Astrocyte (in vitro differentiated cells and primary cell): ENCODE measurements around the gene RPUSD1. TPM values are rescaled to one million over a fixed set of nuclear protein-coding genes. Genes with fewer than 3 reads are reported as not detected.

Experiments used
- DNase-seq: peaks from one replicate; pipeline ENCODE4 v3.0.0-alpha.2; 2010; ENCODE audit warnings: low read depth
- FAIRE-seq: peaks from 2 replicates; lab custom pipeline; 2011; peaks lifted over from hg19 to GRCh38; lab: Jason Lieb, UNC
- H2AFZ ChIP-seq: 2 replicates; pipeline ENCODE4 v1.6.0; 2012; ENCODE audit warnings: low read depth, low read length, inconsistent platforms
- H3K27ac ChIP-seq: 2 replicates; pipeline ENCODE4 v1.5.1; 2011; ENCODE audit warnings: low read depth, low read length, inconsistent platforms
- H3K27me3 ChIP-seq: 2 replicates; pipeline ENCODE4 v1.6.0; 2011; ENCODE audit warnings: low read length, inconsistent platforms; ENCODE audit not compliant: insufficient read depth
- H3K36me3 ChIP-seq: 2 replicates; pipeline ENCODE4 v1.5.1; 2011; ENCODE audit warnings: low read length, inconsistent platforms; ENCODE audit not compliant: insufficient read depth
- H3K4me1 ChIP-seq: 2 replicates; pipeline ENCODE4 v1.5.1; 2011; ENCODE audit warnings: low read length, inconsistent platforms; ENCODE audit not compliant: insufficient read depth
- H3K4me2 ChIP-seq: 2 replicates; pipeline ENCODE4 v1.6.0; 2012; ENCODE audit warnings: low read length, inconsistent platforms
- H3K4me3 ChIP-seq: 2 replicates; pipeline ENCODE4 v1.5.1; 2011; ENCODE audit warnings: low read depth, mild to moderate bottlenecking, low read length, inconsistent platforms; ENCODE audit not compliant: insufficient read depth
- H3K79me2 ChIP-seq: 2 replicates; pipeline ENCODE4 v1.6.0; 2012; ENCODE audit warnings: mild to moderate bottlenecking, low read length, inconsistent platforms; ENCODE audit not compliant: insufficient read depth
- H3K9ac ChIP-seq: 2 replicates; pipeline ENCODE4 v1.6.0; 2012; ENCODE audit warnings: mild to moderate bottlenecking, low read length, inconsistent platforms
- H3K9me3 ChIP-seq: 2 replicates; pipeline ENCODE4 v1.5.1; 2012; ENCODE audit warnings: low read depth, mild to moderate bottlenecking, low read length, inconsistent platforms; ENCODE audit not compliant: insufficient read depth
- H4K20me1 ChIP-seq: 2 replicates; pipeline ENCODE4 v1.6.0; 2012; ENCODE audit warnings: low read length, inconsistent platforms; ENCODE audit not compliant: insufficient read depth
- H3K27ac Mint-ChIP-seq: one replicate; pipeline ENCODE4 v1.8.0; 2021; ENCODE audit warnings: mild to moderate bottlenecking, mixed read lengths; ENCODE audit not compliant: unreplicated experiment
- H3K27me3 Mint-ChIP-seq: one replicate; pipeline ENCODE4 v1.8.0; 2021; ENCODE audit warnings: low read depth, mixed read lengths; ENCODE audit not compliant: unreplicated experiment
- H3K36me3 Mint-ChIP-seq: one replicate; pipeline ENCODE4 v1.8.0; 2021; ENCODE audit warnings: low read depth, mixed read lengths; ENCODE audit not compliant: unreplicated experiment
- H3K4me1 Mint-ChIP-seq: one replicate; pipeline ENCODE4 v1.8.0; 2021; ENCODE audit warnings: low read depth, mixed read lengths; ENCODE audit not compliant: unreplicated experiment
- H3K4me3 Mint-ChIP-seq: one replicate; pipeline ENCODE4 v1.8.0; 2021; ENCODE audit warnings: mild to moderate bottlenecking, moderate library complexity, mixed read lengths; ENCODE audit not compliant: unreplicated experiment
- H3K9me3 Mint-ChIP-seq: one replicate; pipeline ENCODE4 v1.8.0; 2021; ENCODE audit warnings: mild to moderate bottlenecking, mixed read lengths; ENCODE audit not compliant: unreplicated experiment
- EZH2 ChIP-seq: IDR thresholded peaks from 2 replicates; pipeline ENCODE4 v1.6.1; 2012; ENCODE audit warnings: mild to moderate bottlenecking, low read length, inconsistent platforms; ENCODE audit not compliant: insufficient read depth
- total RNA-seq: library from RNA; stranded (reverse); gene quantifications from 2 replicates; pipeline ENCODE4 v1.2.1, GENCODE V29; 2021
- TF ChIP-seq, protein P1 (sequence below): IDR thresholded peaks from 2 replicates; pipeline ENCODE4 v1.5.1; 2011; ENCODE audit warnings: low read depth, mild to moderate bottlenecking, inconsistent platforms, low read length, moderate library complexity; ENCODE audit not compliant: insufficient read depth

Gene RPUSD1
- total RNA-seq, 1 donor from 2014 or later, result 28.8 TPM

DNA sequence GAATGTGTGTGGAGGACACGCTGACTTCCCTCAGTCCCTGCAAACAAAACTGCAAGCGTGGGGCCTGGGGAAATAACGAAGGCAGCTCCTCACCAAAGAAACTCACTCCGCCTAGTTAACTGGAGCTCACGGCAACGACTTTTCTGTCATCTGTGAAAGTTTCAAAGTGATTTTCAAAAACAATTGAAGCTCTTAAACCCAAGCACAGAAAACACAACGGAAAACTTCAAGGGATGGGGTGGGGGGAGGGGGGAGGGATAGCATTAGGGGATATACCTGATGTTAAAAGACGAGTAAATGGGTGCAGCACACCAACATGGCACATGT lies 15.5 kb upstream of the RPUSD1 start:
- H3K27ac ChIP-seq, result no peak overlapping the region
- Mint-ChIP-seq H3K4me1 (peaks cover 4% of the 10 kb centered on the region), H3K4me3 (no peak overlapping the region), H3K36me3 (peaks cover 2% of the 10 kb centered on the region), H3K9me3 (peaks cover 4% of the 10 kb centered on the region), H3K27ac (no peak overlapping the region), H3K27me3 (no peaks in the 10 kb centered on the region)
- no peak overlapping the region for H2AFZ ChIP-seq
- H3K27me3 ChIP-seq, result peaks cover 19% of the 10 kb centered on the region
- H3K4me2 ChIP-seq, result no peak overlapping the region
- H4K20me1 ChIP-seq, result peaks cover 6% of the 10 kb centered on the region
- DNase-seq (no peak), FAIRE-seq (no peak)
- H3K4me1 ChIP-seq, result peaks cover 4% of the 10 kb centered on the region
- TF ChIP-seq, protein P1, sequence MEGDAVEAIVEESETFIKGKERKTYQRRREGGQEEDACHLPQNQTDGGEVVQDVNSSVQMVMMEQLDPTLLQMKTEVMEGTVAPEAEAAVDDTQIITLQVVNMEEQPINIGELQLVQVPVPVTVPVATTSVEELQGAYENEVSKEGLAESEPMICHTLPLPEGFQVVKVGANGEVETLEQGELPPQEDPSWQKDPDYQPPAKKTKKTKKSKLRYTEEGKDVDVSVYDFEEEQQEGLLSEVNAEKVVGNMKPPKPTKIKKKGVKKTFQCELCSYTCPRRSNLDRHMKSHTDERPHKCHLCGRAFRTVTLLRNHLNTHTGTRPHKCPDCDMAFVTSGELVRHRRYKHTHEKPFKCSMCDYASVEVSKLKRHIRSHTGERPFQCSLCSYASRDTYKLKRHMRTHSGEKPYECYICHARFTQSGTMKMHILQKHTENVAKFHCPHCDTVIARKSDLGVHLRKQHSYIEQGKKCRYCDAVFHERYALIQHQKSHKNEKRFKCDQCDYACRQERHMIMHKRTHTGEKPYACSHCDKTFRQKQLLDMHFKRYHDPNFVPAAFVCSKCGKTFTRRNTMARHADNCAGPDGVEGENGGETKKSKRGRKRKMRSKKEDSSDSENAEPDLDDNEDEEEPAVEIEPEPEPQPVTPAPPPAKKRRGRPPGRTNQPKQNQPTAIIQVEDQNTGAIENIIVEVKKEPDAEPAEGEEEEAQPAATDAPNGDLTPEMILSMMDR, result no peak
- H3K79me2 ChIP-seq, result no peaks in the 10 kb centered on the region
- H3K4me3 ChIP-seq, result no peak overlapping the region
- H3K9ac ChIP-seq, result no peak overlapping the region
- H3K9me3 ChIP-seq, result no peaks in the 10 kb centered on the region
- H3K36me3 ChIP-seq, result no peaks in the 10 kb centered on the region

DNA sequence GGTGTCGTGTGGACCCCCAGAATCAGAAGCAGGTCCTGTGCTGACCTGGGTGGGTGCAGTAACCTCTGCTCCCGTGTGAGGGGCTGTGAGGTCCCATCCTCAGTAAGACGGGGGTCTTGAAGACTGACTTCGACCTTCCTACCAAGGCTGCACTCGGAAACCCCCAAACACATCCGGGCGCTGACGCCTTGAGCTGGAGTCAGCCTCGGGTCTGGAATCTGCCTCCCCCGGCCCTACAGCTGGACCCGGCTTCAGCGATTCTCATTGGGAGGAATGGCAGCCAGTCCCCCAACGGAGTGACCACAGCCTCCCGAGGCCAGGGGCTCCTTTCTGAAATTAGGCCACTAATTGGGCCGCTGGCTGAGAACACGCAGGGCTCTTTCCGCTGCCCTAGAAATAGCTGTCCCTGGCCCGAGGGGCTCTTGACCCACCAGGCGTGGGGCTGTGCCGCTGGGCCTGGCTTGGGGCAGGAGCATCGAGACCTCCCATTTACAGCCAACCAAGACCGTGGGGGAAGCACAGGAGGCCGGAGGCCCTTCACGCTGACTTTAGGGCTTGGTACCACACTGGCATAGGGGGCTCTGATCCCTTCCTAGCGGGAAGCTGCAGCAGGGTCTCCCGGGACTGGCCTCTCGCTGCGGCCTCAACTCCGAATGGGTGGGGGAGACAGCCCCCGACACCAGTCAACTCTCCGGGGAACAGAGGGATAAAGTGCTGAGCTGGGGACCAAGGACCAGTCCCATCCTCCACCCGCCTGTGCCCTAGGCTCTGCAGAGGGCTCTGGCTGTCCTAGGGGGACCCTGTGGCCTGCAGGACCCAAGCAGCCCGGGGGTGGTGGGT lies 15.0 kb upstream of the RPUSD1 start:
- H3K4me1 Mint-ChIP-seq, result no peaks in the 10 kb centered on the region
- FAIRE-seq, result no peak

DNA sequence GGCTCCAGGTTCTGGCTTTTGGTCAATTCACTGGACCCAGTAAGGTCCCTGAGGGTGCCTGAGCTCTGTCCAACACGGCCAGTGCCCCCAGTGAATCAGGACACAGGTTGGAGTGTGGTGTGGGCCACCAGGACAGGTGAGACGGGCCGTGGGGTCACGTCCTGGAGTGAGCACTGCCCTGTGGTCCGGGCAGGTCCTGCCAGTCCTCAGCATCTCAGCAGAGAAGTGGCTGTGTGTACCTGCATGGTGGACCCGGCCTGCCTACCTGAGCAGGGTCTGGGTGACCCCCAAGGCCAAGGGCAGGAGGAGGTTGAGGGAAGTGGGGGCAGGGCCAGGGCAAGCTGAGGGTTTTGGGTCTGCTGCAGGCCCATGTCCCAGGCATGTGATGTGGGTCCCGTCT lies 14.3 kb upstream of the RPUSD1 start:
- H3K27ac Mint-ChIP-seq, result no peak overlapping the region
- H3K9ac ChIP-seq, result no peak overlapping the region
- TF ChIP-seq, protein P1, result no peak
- TF ChIP-seq EZH2, result no peak

More for the DNA sequence above, 15.0 kb upstream of the RPUSD1 start:
- no peak overlapping the region for H3K4me3 Mint-ChIP-seq
- H3K4me3 ChIP-seq, result no peak overlapping the region
- H3K9me3 ChIP-seq, result no peaks in the 10 kb centered on the region
- no peaks in the 10 kb centered on the region for H3K27me3 Mint-ChIP-seq
- H3K4me1 ChIP-seq, result peaks cover 4% of the 10 kb centered on the region
- no peaks in the 10 kb centered on the region for H3K36me3 ChIP-seq
- peaks cover 19% of the 10 kb centered on the region for H3K27me3 ChIP-seq
- H3K36me3 Mint-ChIP-seq, result no peaks in the 10 kb centered on the region
- no peaks in the 10 kb centered on the region for H3K79me2 ChIP-seq
- TF ChIP-seq, protein P1, result no peak
- DNase-seq, result no peak
- H3K9ac ChIP-seq, result no peak overlapping the region
- no peak overlapping the region for H3K4me2 ChIP-seq
- H4K20me1 ChIP-seq, result peaks cover 6% of the 10 kb centered on the region
- H3K27ac ChIP-seq, result no peak overlapping the region
- H3K9me3 Mint-ChIP-seq, result no peaks in the 10 kb centered on the region
- H2AFZ ChIP-seq, result no peak overlapping the region
- no peak overlapping the region for H3K27ac Mint-ChIP-seq

More for the DNA sequence above, 14.3 kb upstream of the RPUSD1 start:
- H4K20me1 ChIP-seq, result peaks cover 6% of the 10 kb centered on the region
- Mint-ChIP-seq H3K27me3 (no peaks in the 10 kb centered on the region), H3K36me3 (peaks cover 4% of the 10 kb centered on the region), H3K9me3 (no peaks in the 10 kb centered on the region), H3K4me3 (no peak overlapping the region), H3K4me1 (no peaks in the 10 kb centered on the region)
- DNase-seq (no peak), FAIRE-seq (no peak)
- H3K27me3 ChIP-seq, result peaks cover 19% of the 10 kb centered on the region
- no peak overlapping the region for H2AFZ ChIP-seq
- no peak overlapping the region for H3K4me3 ChIP-seq
- H3K27ac ChIP-seq, result no peak overlapping the region
- no peak overlapping the region for H3K4me2 ChIP-seq
- no peaks in the 10 kb centered on the region for H3K36me3 ChIP-seq
- no peaks in the 10 kb centered on the region for H3K4me1 ChIP-seq
- no peaks in the 10 kb centered on the region for H3K79me2 ChIP-seq
- H3K9me3 ChIP-seq, result no peaks in the 10 kb centered on the region
